Tibial artery (tissue), 4 donors: ENCODE results near the gene PUM2.
"Not testable (repeated sequence)": the region's sequence is repeated elsewhere in the genome, so short reads cannot be mapped to it uniquely, and the experiment has no call there.

Source experiments
- DNase-seq, 2 donors: peaks; one replicate each; pipeline ENCODE4 v3.0.0-alpha.2; 2019
- H3K27ac ChIP-seq, 2 donors: fragments of 200-600 bp; sonication (generic) in 1 of 2; 1 replicate in 1 of 2; 2 replicates in 1 of 2; pipeline ENCODE4 v1.5.1; 2018 to 2019; ENCODE audit warnings: mild to moderate bottlenecking in 1 of 2
- H3K27me3 ChIP-seq, 2 donors: fragments of 200-600 bp; sonication (generic) in 1 of 2; one replicate each; pipeline versions ENCODE4 v1.5.1 to v1.6.0; 2016 to 2019
- H3K36me3 ChIP-seq, 3 donors: fragments of 200-600 bp; sonication (generic) in 2 of 3; one replicate each; pipeline ENCODE4 v1.5.1; 2016 to 2019; ENCODE audit warnings: mild to moderate bottlenecking in 2 of 3
- H3K4me1 ChIP-seq, 4 donors: fragments of 200-600 bp; sonication (generic) in 2 of 4; 1 replicate in 3 of 4; 2 replicates in 1 of 4; pipeline ENCODE4 v1.5.1; 2016 to 2019
- H3K4me3 ChIP-seq, 2 donors: fragments of 200-600 bp; sonication (generic) in 1 of 2; 1 replicate in 1 of 2; 2 replicates in 1 of 2; pipeline ENCODE4 v1.5.1; 2018 to 2019; ENCODE audit warnings: mild to moderate bottlenecking in 2 of 2
- H3K9me3 ChIP-seq, 3 donors: fragments of 200-600 bp; sonication (generic) in 1 of 3; one replicate each; pipeline ENCODE4 v1.5.1; 2016 to 2019
- CTCF ChIP-seq, 2 experiments: fragments of 200-600 bp in 1 of 2; fragments of 450-650 bp in 1 of 2; IDR thresholded peaks; one replicate each; pipeline ENCODE4 v1.5.1; 2017 to 2019; ENCODE audit warnings: antibody characterized with exemption in 2 of 2, mild to moderate bottlenecking in 1 of 2, moderate library complexity in 1 of 2
- intact Hi-C: fragments of 100-400 bp; cut with DNase I; formaldehyde crosslinking; loops from one replicate; pipeline ENCODE4 v1.15.0; 2023; ENCODE audit warnings: low total_unique reads

The PUM2 gene

GRCh38 chr2:20242727-20243377 is 107.8 kb downstream of the PUM2 start:
- no peak for DNase-seq
- no peak for TF ChIP-seq CTCF (IDR thresholded peaks at IDR 0.05)
- H3K36me3 ChIP-seq: peaks cover 0 to 8% (median 0%) of the 10 kb centered on the region in 3 donors

GRCh38 chr2:20241973-20242726 is 108.5 kb downstream of the PUM2 start:
- H3K27me3 ChIP-seq: peaks cover 0 to 18% of the 10 kb centered on the region in 2 donors
- DNase-seq: no peak

More at GRCh38 chr2:20242727-20243377, 107.8 kb downstream of the PUM2 start:
- intact Hi-C loops: no loop called here
- Histone ChIP-seq H3K9me3 (no peaks in the 10 kb centered on the region), H3K27me3 (peaks cover 0 to 18% of the 10 kb centered on the region in 2 donors), H3K4me1 (no peaks in the 10 kb centered on the region), H3K27ac (no peak overlapping the region), H3K4me3 (no peak overlapping the region)

DNA sequence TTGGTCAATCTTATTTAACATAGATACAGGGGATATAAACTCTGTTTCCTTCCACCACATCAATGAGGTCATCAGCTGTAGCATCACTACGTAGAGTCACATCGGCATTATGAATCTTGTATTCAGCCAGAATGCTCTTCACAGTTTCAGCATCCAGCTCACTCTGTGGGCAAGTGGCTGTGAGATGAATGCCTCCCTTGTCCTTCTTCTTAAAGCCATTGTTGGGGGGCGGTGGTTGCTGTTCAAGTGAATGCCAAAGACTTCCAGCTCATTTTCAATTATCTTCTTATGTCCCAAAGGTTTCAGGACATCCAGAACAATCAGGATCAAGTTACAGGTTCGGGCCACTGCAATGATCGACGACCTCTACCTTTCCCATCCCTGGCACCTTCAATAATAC is 110.4 kb downstream of the PUM2 start:
- DNase-seq, H3K36me3 ChIP-seq, H3K4me1 ChIP-seq, H3K27ac ChIP-seq, H3K9me3 ChIP-seq, H3K4me3 ChIP-seq, intact Hi-C loops: not testable (repeated sequence)
- H3K27me3 ChIP-seq: peaks cover 0 to 28% of the 10 kb centered on the region in 2 donors

More at GRCh38 chr2:20241973-20242726, 108.5 kb downstream of the PUM2 start:
- H3K4me3 ChIP-seq: no peak overlapping the region
- TF ChIP-seq CTCF (IDR thresholded peaks at IDR 0.05): peak in 1 of 2 experiments; percentile 22
- no peaks in the 10 kb centered on the region for H3K9me3 ChIP-seq
- intact Hi-C loops: no loop called here
- H3K36me3 ChIP-seq: peaks cover 0 to 2% (median 0%) of the 10 kb centered on the region in 3 donors
- no peak overlapping the region for H3K27ac ChIP-seq
- no peaks in the 10 kb centered on the region for H3K4me1 ChIP-seq

GRCh38 chr2:20236496-20236895 is 114.1 kb downstream of the PUM2 start:
- H3K9me3 ChIP-seq: no peaks in the 10 kb centered on the region
- no peak for TF ChIP-seq CTCF (IDR thresholded peaks at IDR 0.05)
- no peak for DNase-seq
- peaks cover 0 to 24% of the 10 kb centered on the region in 2 donors for H3K27me3 ChIP-seq
- intact Hi-C loops: no loop called here
- H3K4me1 ChIP-seq: no peaks in the 10 kb centered on the region
- H3K36me3 ChIP-seq: no peaks in the 10 kb centered on the region
- H3K27ac ChIP-seq: no peak overlapping the region
- no peak overlapping the region for H3K4me3 ChIP-seq

DNA sequence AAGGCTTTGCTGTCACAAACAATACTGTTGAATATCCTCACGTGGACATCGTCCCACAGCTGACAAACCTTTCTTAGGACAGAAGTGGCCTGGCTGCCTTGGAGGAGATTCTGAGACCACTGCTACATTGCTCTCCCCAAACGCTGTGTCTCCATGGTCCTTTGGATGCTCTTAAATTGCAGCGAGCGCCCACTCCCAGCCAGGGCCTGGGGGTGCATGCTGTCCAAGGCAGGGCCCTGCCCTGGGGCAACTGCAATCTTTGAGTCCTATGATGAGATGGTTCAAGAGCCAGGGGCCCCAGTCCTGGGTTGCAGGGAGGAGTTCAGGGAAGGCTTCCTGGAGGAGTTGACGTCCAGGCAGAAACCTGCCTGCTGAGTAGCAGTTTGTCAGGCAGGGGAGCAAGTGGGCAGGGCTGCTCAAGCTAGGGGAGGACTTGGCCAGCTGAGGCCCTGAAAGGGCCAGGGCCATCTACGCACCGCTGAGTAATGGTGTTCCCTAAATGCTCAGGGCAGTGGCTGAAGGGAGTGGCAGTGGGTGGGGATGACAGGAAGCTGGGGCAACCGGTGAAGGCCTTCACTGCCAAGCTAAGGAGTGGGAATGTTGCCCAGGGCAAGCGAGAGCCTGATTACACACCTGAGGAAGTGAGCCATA is 114.9 kb downstream of the PUM2 start:
- H3K4me3 ChIP-seq: no peak overlapping the region

DNA sequence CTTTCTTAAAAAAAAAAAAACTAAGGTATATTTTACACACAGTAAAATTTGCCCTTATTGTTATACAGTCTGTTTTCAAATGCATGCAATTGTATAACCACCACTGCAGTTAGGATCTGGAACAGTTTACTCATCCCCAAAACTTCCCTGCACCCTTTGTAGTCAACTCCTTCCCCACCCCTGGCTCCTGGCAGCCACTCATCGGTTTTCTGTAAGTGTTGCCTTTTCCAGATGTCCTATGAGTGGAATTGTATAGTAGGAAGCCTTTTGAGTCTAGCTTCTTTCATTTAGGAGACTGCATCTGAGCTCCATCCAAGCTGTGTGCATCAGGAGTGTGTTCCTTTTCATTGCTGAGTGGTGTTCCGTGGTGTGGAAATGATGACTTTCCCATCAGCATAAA is 116.0 kb downstream of the PUM2 start:
- H3K36me3 ChIP-seq, H3K9me3 ChIP-seq, H3K27ac ChIP-seq, H3K4me3 ChIP-seq, DNase-seq, H3K4me1 ChIP-seq, intact Hi-C loops: not testable (repeated sequence)
- peaks cover 0 to 27% of the 10 kb centered on the region in 2 donors for H3K27me3 ChIP-seq

More for the DNA sequence above, 114.9 kb downstream of the PUM2 start:
- intact Hi-C loops: no loop called here
- Histone ChIP-seq H3K4me1 (no peaks in the 10 kb centered on the region), H3K36me3 (no peaks in the 10 kb centered on the region), H3K9me3 (no peaks in the 10 kb centered on the region), H3K27me3 (peaks cover 0 to 24% of the 10 kb centered on the region in 2 donors), H3K27ac (no peak overlapping the region)
- no peak for TF ChIP-seq CTCF (IDR thresholded peaks at IDR 0.05)
- DNase-seq: no peak
